HL-60 (cell line): Measurements from ENCODE around the gene FANCE.

ENCODE experiments used
- DNase-seq, 2 experiments: peaks; one replicate each; pipeline ENCODE4 v3.0.0-alpha.2; 2010 to 2020; ENCODE audit warnings: low read depth in 1 of 2, low spot score in 1 of 2
- H3K27ac ChIP-seq: fragments of 250-450 bp; sonication (Bioruptor Pico); replicated peaks from 2 replicates; pipeline ENCODE4 v1.5.1; 2020; ENCODE audit warnings: mild to moderate bottlenecking, moderate library complexity
- H3K27me3 ChIP-seq: fragments of 250-450 bp; sonication (Bioruptor Pico); 2 replicates; pipeline ENCODE4 v1.5.1; 2021; ENCODE audit warnings: mild to moderate bottlenecking, moderate library complexity; ENCODE audit not compliant: insufficient read depth, poor library complexity, severe bottlenecking
- H3K4me3 ChIP-seq: replicated peaks from 2 replicates; pipeline ENCODE4 v1.5.1; 2011; ENCODE audit warnings: mild to moderate bottlenecking, control low read depth, low read length; ENCODE audit not compliant: insufficient read depth
- CTCF ChIP-seq: IDR thresholded peaks from one replicate; pipeline ENCODE4 v1.5.1; 2011; ENCODE audit warnings: low read length, control low read depth, inconsistent platforms; ENCODE audit not compliant: insufficient read depth
- GABPA ChIP-seq: IDR thresholded peaks from 2 replicates; pipeline ENCODE4 v1.6.1; 2012; ENCODE audit warnings: low read depth
- POLR2AphosphoS5 ChIP-seq: IDR thresholded peaks from 2 replicates; pipeline ENCODE4 v1.6.1; 2012; ENCODE audit warnings: low read depth
- REST ChIP-seq: IDR thresholded peaks from 2 replicates; pipeline ENCODE4 v1.6.1; 2012; ENCODE audit warnings: low read depth; ENCODE audit not compliant: insufficient replicate concordance
- SPI1 ChIP-seq: IDR thresholded peaks from 2 replicates; pipeline ENCODE4 v1.6.1; 2012; ENCODE audit warnings: low read depth, mild to moderate bottlenecking, borderline replicate concordance

FANCE gene

GRCh38 chr6:35441642-35442041, 10.5 kb upstream of the FANCE start:
- H3K27me3 ChIP-seq: no peaks in the 10 kb centered on the region
- no peak overlapping the region for H3K4me3 ChIP-seq
- DNase-seq: no peak
- no peak overlapping the region for H3K27ac ChIP-seq
- TF ChIP-seq GABPA (no peak), CTCF (no peak), SPI1 (no peak), REST (no peak), POLR2AphosphoS5 (no peak)

DNA sequence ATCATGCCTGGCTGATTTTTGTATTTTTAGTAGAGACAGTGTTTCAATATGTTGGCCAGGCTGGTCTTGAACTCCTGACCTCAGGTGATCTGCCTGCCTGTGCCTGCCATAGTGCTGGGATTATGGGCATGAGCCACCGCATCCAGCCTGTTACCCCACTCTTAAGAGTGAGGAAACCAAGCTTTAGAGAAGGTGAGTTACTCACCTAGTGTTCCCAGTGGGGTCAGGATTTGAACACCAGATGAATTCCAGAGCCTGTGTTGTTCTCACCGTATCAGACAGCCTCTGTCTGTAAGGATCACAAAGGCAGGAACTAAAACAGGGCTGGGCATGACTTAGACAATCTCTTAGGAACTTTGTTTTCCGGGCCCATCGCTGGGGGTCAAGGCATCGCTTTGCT, 9.4 kb upstream of the FANCE start:
- Histone ChIP-seq H3K27ac (no peak overlapping the region), H3K27me3 (no peaks in the 10 kb centered on the region), H3K4me3 (no peak overlapping the region)
- TF ChIP-seq GABPA (no peak), SPI1 (no peak), REST (no peak), CTCF (no peak), POLR2AphosphoS5 (no peak)
- no peak for DNase-seq

- TF ChIP-seq SPI1 (no peak), POLR2AphosphoS5 (no peak), CTCF (no peak), GABPA (no peak), REST (no peak)
- no peak overlapping the region for H3K27ac ChIP-seq
- no peak for DNase-seq
- H3K27me3 ChIP-seq: no peaks in the 10 kb centered on the region
- no peak overlapping the region for H3K4me3 ChIP-seq
Observed at GRCh38 chr6:35443341-35444030, 8.7 kb upstream of the FANCE start.
